Head of caudate nucleus (tissue), 42 donors: ENCODE data around the gene TCHP.
"Not testable (repeated sequence)": the region's sequence is repeated elsewhere in the genome, so short reads cannot be mapped to it uniquely, and the experiment has no call there.

Experiments
- DNase-seq, 42 donors: peaks; one replicate each; pipeline versions ENCODE4 v3.0.0 to v3.0.0-alpha.2; 2020 to 2021; ENCODE audit warnings: mixed read lengths in 7 of 42
- intact Hi-C: fragments of 100-400 bp; cut with DNase I; formaldehyde crosslinking; loops from one replicate; pipeline ENCODE4 v1.15.0; 2022

The TCHP gene

GRCh38 chr12:109897029-109897428, 3.0 kb upstream of the TCHP start:
- DNase-seq = no peak
- intact Hi-C loops = no loop called here

DNA sequence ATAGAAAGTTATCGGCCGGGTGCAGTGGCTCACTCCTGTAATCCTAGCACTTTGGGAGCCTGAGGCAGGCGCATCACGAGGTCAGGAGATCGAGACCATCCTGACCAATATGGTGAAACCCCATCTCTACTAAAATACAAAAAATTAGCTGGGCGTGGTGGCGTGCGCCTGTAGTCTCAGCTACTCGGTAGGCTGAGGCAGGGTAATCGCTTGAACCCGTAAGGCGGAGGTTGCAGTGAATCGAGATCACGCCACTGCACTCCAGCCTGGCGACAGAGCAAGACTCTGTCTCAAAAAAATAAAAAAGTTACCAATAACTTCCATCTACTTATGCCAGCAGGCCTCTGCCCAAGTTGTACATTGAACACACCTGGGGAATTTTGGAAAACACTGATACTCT, 729 bp upstream of the TCHP start:
- DNase-seq, intact Hi-C loops: not testable (repeated sequence)

- intact Hi-C loops = no loop called here
- DNase-seq = peak in 1 of 42 donors; percentile 6
Measured at GRCh38 chr12:109900752-109901580, 892 bp downstream of the TCHP start.

GRCh38 chr12:109902891-109903418, 2.9 kb downstream of the TCHP start:
- intact Hi-C loops = no loop called here
- DNase-seq = no peak

GRCh38 chr12:109905301-109905700, 5.2 kb downstream of the TCHP start:
- intact Hi-C loops = no loop called here
- no peak for DNase-seq

GRCh38 chr12:109910254-109910968, 10.3 kb downstream of the TCHP start:
- DNase-seq = no peak
- intact Hi-C loops = no loop called here

DNA sequence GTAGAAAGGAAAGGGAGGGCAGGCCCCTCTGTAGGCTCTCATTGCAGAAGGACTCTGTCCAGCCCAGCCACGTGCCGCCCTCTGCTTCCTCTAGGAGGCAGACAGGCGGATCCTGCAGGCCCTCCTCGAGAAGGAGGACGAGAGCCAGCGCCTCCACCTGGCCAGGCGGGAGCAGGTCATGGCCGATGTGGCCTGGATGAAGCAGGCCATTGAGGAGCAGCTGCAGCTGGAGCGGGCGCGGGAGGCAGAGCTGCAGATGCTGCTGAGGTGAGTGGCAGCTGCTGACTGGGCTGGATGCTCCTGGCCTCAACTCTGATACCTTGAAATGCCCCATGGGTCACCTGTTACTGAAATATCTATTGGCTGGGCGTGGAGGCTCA, 10.9 kb downstream of the TCHP start:
- no peak for DNase-seq
- intact Hi-C loops = no loop called here

DNA sequence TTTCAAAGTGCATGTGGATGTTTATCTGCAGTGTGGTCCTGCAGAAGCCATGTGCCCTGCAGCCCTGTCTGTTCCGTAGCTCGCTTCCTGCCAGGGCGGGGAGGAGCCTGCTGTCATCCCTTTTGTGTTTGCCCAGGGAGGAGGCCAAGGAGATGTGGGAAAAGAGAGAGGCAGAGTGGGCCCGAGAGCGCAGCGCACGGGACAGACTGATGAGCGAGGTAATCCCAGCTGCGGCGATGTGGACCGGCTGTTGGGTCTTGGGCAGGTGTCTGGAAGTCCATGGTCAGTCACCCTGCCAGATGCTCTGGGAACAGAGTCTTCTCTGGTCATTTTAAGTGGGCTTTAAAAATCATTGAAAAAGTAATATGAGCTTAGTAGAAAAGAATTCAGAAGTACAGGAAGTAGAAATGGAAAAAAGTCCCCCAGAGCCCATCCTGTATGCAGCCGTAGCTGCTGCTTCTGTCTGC, 12.8 kb downstream of the TCHP start:
- intact Hi-C loops = no loop called here

DNA sequence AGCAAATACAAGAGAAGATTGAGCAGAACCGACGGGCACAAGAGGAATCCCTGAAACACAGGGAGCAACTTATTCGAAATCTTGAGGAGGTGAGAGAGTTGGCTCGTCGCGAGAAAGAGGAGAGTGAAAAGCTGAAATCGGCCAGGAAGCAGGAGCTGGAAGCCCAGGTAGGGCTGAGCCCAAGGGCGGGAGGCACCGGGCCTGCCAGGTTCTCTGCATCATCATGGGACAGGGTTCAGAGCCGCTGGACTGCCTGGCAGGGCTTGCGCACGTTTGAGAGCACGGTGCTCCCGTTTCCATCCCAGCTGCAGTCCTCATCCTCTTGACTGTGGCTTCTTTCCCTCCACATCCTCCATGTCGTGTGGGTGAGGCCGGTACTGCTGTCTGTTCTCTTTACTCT, 14.4 kb downstream of the TCHP start:
- intact Hi-C loops = no loop called here
- no peak for DNase-seq

More for the DNA sequence above, 12.8 kb downstream of the TCHP start:
- no peak for DNase-seq

- DNase-seq = no peak
- intact Hi-C loops = no loop called here
Measured at GRCh38 chr12:109915171-109916040, 15.3 kb downstream of the TCHP start.

- no peak for DNase-seq
- intact Hi-C loops = no loop called here
Measured at GRCh38 chr12:109916045-109916444, 16.0 kb downstream of the TCHP start.

DNA sequence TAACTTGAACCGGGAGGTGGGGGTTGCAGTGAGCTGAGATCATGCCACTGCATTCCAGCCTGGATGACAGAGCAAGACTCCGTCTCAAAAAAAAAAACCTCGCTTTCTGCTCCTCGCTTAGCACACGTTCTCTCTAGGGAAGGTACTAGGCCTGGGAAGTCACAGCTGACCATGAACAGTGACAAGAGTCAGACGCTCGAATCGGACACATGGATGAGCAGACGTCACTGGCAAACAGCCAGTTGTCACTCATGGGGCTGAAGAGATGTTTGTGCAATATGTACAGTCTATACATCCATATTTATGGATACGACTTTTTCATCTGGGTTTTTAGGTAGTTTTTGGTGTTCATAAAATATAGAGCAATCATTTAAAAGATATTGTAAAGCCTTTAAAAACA, 19.4 kb downstream of the TCHP start:
- no peak for DNase-seq
- intact Hi-C loops = no loop called here

GRCh38 chr12:109920261-109920780, 20.2 kb downstream of the TCHP start:
- intact Hi-C loops = no loop called here

GRCh38 chr12:109921982-109922381, 21.9 kb downstream of the TCHP start:
- no peak for DNase-seq
- intact Hi-C loops = no loop called here

More at GRCh38 chr12:109920261-109920780, 20.2 kb downstream of the TCHP start:
- no peak for DNase-seq

GRCh38 chr12:109923038-109923437, 23.0 kb downstream of the TCHP start:
- peak in 1 of 42 donors; percentile 8 for DNase-seq
- intact Hi-C loops = no loop called here

DNA sequence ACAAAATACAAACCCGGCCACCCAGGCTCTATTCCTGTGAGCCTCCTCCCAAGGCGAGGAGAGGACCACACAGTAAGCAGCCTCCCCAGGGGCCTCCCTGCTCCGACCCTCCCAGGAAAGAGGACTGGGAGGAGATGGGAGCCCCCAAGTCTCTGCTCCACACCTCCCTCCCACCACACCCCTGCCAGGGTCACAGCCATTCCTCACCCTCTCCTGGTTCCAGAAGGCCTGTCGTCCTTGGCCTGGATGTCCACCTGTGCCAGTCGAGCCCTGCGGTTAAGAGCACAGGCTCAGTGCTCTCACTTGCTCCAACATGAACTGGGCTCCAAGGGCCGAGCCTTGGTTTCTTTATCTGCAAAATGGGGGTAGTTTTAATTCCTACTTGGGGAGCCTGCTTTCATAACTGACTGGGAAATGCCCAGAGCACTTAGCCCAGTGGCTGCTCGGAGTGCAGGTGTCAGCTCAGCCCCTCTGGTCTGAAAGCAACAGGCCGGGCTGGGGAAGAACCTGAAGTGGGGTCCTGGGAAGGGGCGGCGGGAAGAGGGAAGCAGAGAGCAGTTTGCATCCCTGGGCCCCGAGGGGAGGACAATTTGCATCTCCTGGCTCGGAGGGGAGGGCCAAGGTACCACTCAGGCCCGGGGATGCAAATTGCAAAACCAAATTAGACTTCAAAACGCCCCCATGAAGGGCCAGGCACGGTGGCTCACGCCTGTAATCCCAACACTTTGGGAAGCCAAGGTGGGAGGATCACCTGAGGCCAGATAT, 23.6 kb downstream of the TCHP start:
- peak in 2 of 42 donors; percentile 7 to 13 for DNase-seq
- intact Hi-C loops = no loop called here

DNA sequence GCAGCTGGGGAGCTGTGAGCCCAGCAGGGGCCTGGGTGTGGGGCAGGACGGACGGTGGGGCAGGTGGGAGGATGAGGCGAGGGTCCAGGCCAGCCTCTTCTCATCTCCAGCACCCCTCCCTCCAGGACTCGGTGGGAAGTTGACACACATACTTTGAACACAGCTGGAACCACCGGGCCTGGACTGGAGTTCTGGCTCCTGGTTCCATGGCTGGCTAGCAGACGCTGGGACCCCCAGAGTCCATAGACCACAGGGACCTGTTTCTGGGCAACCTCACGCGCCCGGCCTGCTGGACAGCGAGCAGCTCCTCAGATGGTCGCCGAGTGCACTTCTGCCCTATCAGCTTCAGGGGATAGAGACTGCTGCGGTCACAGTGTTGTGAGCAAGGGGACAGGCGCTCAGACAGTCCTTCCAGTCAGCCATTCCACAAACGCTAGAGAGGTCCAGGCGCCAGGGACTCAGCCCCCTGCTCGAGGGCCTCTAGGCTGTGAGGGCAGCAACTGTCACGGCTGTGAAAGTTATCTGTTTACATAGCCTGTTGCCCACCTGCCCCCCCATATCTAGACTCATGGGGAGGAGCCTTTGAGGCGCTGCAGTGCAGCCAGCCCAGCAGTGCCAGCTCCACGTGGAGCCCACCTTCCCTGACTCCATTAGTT, 25.2 kb downstream of the TCHP start:
- intact Hi-C loops = no loop called here
- peak in 1 of 42 donors; percentile 8 for DNase-seq

GRCh38 chr12:109926016-109926415, 25.9 kb downstream of the TCHP start:
- intact Hi-C loops = no loop called here
- DNase-seq = no peak
